Panc1 (cell line): Measurements from ENCODE around the gene MYB.

Source experiments
- CTCF ChIP-seq: fragments of 450-650 bp; IDR thresholded peaks from 2 replicates; pipeline ENCODE4 v1.5.1; 2017; ENCODE audit warnings: mild to moderate bottlenecking
- POLR2AphosphoS5 ChIP-seq: IDR thresholded peaks from 2 replicates; pipeline ENCODE4 v1.6.1; 2012; ENCODE audit warnings: mild to moderate bottlenecking, low read depth, low read length, moderate library complexity

GRCh38 chr6:135141182-135141581 is 39.9 kb upstream of the MYB start:
- TF ChIP-seq CTCF (no peak), POLR2AphosphoS5 (no peak)
